HEK293T (cell line): ENCODE measurements around the gene ANKRD9.
"Not testable (repeated sequence)": the region's sequence is repeated elsewhere in the genome, so short reads cannot be mapped to it uniquely, and the experiment has no call there.

ENCODE experiments used
- ARNT ChIP-seq: fragments of 450-650 bp; IDR thresholded peaks from 2 replicates; pipeline ENCODE4 v1.6.1; 2017; ENCODE audit warnings: mild to moderate bottlenecking
- BHLHE40 ChIP-seq: fragments of 450-650 bp; IDR thresholded peaks from 2 replicates; pipeline ENCODE4 v1.6.1; 2016; ENCODE audit warnings: mild to moderate bottlenecking, moderate library complexity, borderline replicate concordance
- ELF4 ChIP-seq: fragments of 450-650 bp; IDR thresholded peaks from 2 replicates; pipeline ENCODE4 v1.6.1; 2017; ENCODE audit warnings: antibody characterized with exemption
- FOXA1 ChIP-seq: fragments of 450-650 bp; IDR thresholded peaks from 2 replicates; pipeline ENCODE4 v1.6.1; 2016; ENCODE audit warnings: mild to moderate bottlenecking
- FOXK2 ChIP-seq: fragments of 450-650 bp; IDR thresholded peaks from 2 replicates; pipeline ENCODE4 v1.6.1; 2016; ENCODE audit warnings: mild to moderate bottlenecking
- FOXM1 ChIP-seq: fragments of 450-650 bp; IDR thresholded peaks from 2 replicates; pipeline ENCODE4 v1.6.1; 2017; ENCODE audit warnings: mild to moderate bottlenecking, borderline replicate concordance
- HDGF ChIP-seq: fragments of 450-650 bp; IDR thresholded peaks from 2 replicates; pipeline ENCODE4 v1.6.1; 2017; ENCODE audit warnings: antibody characterized with exemption, borderline replicate concordance
- L3MBTL2 ChIP-seq: fragments of 450-650 bp; conservative IDR thresholded peaks from 2 replicates; pipeline ENCODE4 v1.6.1; 2016; ENCODE audit warnings: mild to moderate bottlenecking
- LEF1 ChIP-seq: fragments of 450-650 bp; IDR thresholded peaks from 2 replicates; pipeline ENCODE4 v1.6.1; 2017; ENCODE audit warnings: mild to moderate bottlenecking, borderline replicate concordance
- NFRKB ChIP-seq: fragments of 450-650 bp; IDR thresholded peaks from 2 replicates; pipeline ENCODE4 v1.6.1; 2016; ENCODE audit warnings: mild to moderate bottlenecking, moderate library complexity
- SP1 ChIP-seq: fragments of 450-650 bp; IDR thresholded peaks from 2 replicates; pipeline ENCODE4 v1.6.1; 2017
- SUZ12 ChIP-seq: fragments of 450-650 bp; IDR thresholded peaks from 2 replicates; pipeline ENCODE4 v1.6.1; 2016; ENCODE audit warnings: mild to moderate bottlenecking
- ZNF384 ChIP-seq: fragments of 450-650 bp; IDR thresholded peaks from 2 replicates; pipeline ENCODE4 v1.6.1; 2016
- TF ChIP-seq, protein P1 (sequence below): fragments of 450-650 bp; IDR thresholded peaks from 2 replicates; pipeline ENCODE4 v1.6.1; 2016

DNA sequence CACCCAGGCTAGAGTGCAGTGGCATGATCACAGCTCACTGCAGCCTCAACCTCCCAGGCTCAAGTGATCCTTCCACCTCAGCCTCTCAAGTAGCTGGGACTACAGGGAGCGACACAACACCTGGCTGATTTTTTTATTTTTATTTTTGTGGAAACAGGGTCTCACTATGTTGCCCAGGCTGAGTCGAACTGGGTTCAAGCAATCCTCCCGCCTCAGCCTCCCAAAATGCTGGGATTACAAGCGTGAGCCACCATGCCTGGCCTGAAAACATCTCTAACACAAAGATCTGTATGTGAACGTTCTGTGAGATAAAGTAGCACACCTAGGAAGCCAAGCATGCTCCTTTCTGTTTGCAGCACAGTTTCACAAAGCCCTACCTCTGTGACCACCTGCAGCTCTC lies 10.1 kb upstream of the ANKRD9 start:
- TF ChIP-seq ELF4, BHLHE40, L3MBTL2, FOXA1, FOXM1, SUZ12, ARNT, SP1, HDGF, ZNF384, NFRKB, LEF1, FOXK2: not testable (repeated sequence)
- TF ChIP-seq, protein P1, sequence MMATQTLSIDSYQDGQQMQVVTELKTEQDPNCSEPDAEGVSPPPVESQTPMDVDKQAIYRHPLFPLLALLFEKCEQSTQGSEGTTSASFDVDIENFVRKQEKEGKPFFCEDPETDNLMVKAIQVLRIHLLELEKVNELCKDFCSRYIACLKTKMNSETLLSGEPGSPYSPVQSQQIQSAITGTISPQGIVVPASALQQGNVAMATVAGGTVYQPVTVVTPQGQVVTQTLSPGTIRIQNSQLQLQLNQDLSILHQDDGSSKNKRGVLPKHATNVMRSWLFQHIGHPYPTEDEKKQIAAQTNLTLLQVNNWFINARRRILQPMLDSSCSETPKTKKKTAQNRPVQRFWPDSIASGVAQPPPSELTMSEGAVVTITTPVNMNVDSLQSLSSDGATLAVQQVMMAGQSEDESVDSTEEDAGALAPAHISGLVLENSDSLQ = not testable (repeated sequence)
